GM12873 (cell line): ENCODE data around the gene PRSS48.

Source experiments
- CTCF ChIP-seq: IDR thresholded peaks from 2 replicates; pipeline ENCODE4 v1.5.1; 2012; ENCODE audit warnings: low read depth, mild to moderate bottlenecking, moderate library complexity, low read length, control low read depth; ENCODE audit not compliant: insufficient read depth; ENCODE audit errors: missing control alignments

Gene PRSS48

DNA sequence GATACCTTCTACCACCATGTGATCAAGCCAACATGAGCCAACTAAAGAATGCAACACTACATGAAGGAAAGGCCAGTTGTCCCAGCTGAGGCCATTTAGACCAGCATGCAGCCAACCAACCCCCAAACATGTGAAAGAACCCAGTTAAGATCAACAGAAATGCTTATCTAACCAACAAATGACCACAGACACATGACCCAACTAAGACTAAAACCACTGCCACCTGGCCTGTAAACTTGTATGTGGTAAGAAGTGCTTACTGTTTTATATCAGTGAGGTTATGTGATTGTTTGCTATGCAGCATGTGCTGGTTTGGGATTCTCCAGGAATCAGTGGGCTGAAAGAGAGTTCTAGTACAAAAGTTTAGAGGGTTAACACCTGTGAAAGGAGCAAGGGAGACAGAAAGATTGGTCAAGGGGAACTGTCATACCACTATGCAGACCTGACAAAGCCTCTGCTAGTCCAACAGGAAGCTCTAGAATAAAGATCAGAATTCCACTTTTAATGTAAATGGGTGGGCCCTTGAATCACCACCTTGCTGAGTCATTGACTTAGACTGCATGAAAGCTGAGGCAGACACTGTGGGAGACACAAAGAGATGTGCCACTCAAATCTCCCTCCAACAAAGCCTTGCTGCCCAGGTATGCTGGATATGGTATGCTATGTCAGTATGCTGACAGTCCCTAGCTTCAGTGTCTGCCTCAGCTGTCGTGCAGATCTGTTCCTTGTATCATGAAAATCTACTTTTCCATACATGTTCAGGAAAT, 54.5 kb downstream of the PRSS48 start:
- no peak for TF ChIP-seq CTCF

- no peak for TF ChIP-seq CTCF
These were observed 62.5 kb downstream of the PRSS48 start for GRCh38 chr4:151339467-151339866.

DNA sequence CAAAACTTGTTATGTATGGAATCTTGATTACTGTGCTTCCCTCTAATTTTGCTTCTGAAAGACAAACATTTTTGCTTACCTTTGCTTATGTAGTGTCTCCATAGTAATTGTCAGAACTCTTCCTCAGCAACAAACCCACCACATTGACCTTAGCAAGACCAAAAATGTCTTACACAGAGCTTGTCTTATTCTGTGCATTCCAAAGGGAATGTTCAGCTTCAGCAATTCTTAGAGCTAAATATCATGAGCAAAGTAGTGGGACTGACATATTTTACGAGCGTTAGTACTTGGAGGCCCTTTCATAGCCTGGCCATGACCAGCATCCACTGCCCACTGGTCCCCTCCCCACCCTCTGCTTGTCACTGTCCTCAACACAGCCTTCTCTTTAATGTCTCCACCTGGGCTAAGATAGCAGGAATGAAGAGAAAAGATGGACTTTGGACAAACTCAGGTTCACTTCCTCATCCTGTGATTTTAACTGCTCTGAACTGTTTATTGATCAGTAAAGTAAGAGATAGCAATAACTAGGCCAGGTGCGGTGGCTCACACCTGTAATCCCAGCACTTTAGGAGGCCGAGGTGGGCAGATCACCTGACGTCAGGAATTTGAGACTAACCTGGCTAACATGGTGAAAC, 63.9 kb downstream of the PRSS48 start:
- no peak for TF ChIP-seq CTCF
